ENCODE data around the gene MYO15B. TPM values are rescaled to one million over a fixed set of nuclear protein-coding genes. Genes with fewer than 3 reads are reported as not detected.

MYO15B gene
- polyA plus RNA-seq (ENCODE audit: insufficient read length in 10 of 10): 100 to 1,000 TPM in 5 of 10 donors, 10 to 100 TPM in 5; 56.0 to 140 (median 100) TPM
- long read RNA-seq, donor 1: 0 reads
- long read RNA-seq, donor 2: 0 reads
- long read RNA-seq, donor 3: 0 reads
- long read RNA-seq, donor 4: 0 reads
- long read RNA-seq, donor 5, partial matches to known transcripts: 0 of 2 reads
- long read RNA-seq, donor 5, other reads (novel, unspliced or antisense): 0 of 2 reads
- long read RNA-seq, donor 6: 0 reads
- long read RNA-seq, donor 7, partial matches to known transcripts: 0 of 3 reads
- long read RNA-seq, donor 7, other reads (novel, unspliced or antisense): 0 of 3 reads
- long read RNA-seq, donor 8: 0 reads
- long read RNA-seq, donor 9, partial matches to known transcripts: 0 of 1 reads
- long read RNA-seq, donor 9, other reads (novel, unspliced or antisense): 0 of 1 reads

GRCh38 chr17:75587675-75588595, at the start of gene MYO15B:
Gene MYO15B (plus strand): TSS chr17:75587800. CDS start chr17:75588058, 258 bp downstream.
- DNase-seq: peak; percentile 17 to 89 (median 64)

DNA sequence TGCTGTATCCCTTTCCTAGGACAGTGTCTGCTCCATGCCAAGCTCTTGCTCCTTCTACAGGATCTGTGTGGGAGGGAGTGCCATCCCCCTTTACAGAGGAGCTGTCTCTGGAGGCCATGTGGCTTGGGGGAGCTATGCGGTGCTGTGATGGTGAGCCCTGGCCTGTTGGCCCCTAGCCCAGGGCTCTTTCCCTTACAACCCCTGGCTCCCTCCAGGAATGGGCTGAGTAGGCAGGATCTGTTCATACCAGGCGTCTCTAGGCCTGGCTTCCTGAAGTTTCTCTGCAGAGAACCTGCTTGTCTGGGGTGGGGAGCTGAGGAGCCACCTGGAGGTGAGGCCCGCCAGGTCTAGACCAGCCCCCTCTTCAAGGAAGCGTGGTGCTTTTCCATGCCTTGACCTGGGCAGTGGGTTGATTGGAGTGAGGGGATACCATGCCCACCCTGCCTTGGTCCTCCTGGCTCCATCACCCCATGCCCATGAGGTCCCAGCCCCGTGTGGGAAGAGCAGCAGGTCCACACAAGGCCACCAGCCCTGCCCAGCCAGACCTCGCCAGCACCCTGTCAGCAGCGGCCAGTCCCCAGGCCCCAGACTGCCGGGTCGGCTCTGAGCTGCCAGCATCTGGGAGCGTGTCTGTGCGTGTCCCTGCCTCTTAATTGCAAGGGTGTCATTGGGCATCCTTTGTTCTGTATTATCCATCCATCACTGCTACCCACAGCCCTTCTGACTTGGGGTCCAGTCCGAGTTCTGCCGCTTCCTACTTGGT, 47.5 kb upstream of the MYO15B start:
- no peak for DNase-seq

- DNase-seq: no peak
These were observed 46.6 kb upstream of the MYO15B start for GRCh38 chr17:75540923-75541503.

DNA sequence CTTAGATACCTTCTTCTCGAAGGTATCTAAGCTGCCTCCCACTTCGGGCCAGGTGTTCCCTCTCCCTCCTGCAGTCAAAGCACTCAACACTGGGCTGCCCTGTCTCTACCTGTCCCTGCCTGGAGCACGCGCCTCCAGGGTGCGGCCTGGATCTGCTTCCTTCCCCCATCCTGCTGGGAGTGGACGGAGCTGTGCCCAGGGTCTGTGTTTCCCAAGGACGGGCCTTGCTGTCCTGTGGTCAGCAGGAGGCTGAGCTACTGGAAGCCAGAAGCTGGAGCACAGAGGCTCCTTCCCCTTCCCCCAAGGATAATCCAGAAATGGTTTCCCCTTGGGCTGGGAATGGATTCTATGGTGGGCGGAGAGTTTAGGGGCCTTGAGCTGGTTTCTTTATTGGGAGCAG, 45.4 kb upstream of the MYO15B start:
- no peak for DNase-seq

DNA sequence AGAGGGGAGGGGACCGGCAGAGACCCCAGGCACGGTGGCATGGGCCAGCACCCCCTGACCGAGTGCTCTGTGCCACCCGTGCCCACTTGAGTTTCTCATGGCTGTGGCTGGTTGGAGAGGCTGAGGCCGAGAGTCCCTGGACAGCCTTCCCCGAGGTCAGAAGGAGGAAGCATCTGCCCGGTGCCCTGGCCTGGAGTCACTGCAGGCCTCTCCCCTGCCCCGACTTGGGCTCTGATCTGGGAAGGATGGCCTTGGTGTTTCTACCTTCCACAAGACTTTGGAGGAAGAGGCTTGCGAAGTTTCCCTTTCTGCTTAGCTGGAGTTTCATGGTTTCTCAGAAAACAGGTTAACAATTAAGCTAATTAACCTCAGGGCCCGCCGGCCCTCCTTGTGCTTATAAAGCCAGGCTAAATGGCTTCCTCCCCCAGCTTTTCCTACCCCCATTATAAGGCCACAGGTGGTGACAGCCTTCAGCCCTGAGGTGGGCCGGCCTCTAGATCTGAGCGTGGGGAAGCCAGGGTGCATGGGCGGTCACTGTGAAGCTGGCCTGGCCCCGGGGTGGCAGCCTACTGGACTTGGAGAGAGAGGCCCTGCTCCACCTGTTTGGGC, 44.8 kb upstream of the MYO15B start:
- DNase-seq: no peak

- DNase-seq: no peak
These were observed 43.4 kb upstream of the MYO15B start for GRCh38 chr17:75544250-75544649.

- DNase-seq: no peak
These were observed 41.4 kb upstream of the MYO15B start for GRCh38 chr17:75546181-75546580.

DNA sequence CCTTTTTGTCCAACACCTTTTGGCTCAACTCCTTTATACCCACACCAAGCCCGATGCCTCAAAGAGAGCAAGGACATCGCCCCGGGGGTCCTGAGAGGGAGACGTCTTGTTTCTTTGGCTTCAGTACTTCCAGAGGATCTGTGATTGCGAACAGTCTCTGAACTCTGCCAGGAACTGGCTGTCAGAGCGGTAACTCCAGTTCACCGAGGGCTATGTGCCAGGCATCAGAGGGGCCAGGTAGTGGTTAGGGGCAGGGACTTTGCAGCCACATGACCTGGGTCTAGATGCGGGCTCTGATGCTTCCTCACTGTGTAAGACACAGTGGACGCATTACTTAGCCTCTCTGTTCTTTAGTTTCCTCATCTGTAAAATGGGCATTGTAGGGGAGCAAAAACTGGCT, 40.5 kb upstream of the MYO15B start:
- no peak for DNase-seq

GRCh38 chr17:75548813-75549212, 38.8 kb upstream of the MYO15B start:
- DNase-seq: no peak

GRCh38 chr17:75549246-75550138, 38.1 kb upstream of the MYO15B start:
- peak in 2 of 3 donors; percentile 28 to 31 for DNase-seq

GRCh38 chr17:75550139-75550465, 37.5 kb upstream of the MYO15B start:
- DNase-seq: no peak

- no peak for DNase-seq
These were observed 36.3 kb upstream of the MYO15B start for GRCh38 chr17:75551266-75551665.

- peak in 2 of 3 donors; percentile 50 to 61 for DNase-seq
These were observed 34.9 kb upstream of the MYO15B start for GRCh38 chr17:75552425-75553294.

DNA sequence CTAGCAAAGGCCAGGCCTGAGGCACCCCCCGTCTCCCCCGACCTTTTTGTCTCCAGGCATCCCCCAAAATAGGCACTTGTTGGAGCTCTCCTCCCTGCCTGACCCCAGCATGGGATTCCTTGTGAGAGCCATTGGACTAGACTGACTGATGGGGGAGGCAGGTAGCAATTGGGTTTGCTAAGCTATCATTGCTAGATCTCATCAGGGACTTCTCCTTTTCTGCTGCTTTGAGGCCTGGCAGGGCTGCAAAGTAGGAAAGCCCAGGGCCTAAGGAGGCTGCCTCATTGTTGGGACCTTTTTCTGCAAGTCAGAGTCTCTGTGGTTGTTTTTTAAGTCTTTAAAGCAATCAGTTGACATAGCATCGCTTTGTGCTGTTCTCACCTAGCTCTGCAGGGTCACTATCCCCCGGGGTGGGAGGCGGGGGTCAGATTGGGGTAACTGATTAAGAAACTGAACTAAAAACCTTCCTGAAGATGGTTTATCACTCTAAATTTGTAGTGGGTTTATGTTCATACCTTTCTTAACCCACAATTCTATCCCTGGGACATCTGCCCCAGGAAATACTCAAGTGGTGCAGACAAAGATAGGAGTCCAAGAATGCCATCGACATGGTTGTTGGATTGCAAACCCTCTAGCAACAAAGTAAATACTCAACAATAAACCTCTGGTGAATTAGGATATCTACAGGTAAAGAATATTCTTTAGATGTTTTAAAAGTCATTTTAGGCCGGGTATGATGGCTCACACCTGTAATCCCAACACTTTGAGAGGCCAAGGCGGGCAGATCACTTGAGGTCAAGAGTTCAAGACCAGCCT, 34.1 kb upstream of the MYO15B start:
- DNase-seq: no peak

- no peak for DNase-seq
These were observed 31.9 kb upstream of the MYO15B start for GRCh38 chr17:75555679-75556153.

DNA sequence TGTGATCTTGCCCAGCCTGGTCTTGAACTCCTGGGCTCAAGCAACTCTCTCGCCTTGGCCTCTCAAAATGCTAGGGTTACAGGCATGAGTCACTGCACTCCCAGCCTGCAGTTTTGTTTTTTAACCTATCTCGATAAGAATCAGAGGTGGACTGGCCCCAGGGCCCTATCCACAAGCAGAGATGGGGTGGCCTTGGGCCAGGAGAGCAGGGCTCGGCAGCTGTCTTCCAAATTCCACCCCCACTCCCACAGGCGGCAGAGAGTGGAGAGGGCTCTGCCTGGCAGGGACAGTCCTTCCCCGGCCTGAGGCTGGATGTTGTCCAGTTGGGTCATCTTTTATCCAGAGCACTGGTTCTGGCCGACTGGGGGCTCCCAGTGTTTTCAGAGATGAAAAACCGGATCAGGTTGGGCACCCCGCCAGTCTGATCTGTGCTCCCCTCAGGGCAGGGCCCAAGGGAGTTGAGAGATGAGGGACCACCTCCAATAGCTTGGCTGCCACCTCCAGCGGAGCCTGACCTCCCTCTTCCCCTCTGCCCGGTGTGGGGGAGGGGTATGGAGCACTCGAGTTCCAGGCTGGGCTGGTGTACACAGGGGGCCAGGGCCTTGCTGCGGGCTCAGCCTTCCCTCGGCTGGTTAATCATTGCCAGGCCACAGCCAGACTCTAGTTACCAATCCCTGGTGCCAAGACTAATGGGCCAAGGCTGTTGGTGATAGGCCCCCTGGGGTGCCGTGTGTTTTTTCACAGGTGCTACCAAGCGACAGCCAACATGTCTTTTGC, 30.3 kb upstream of the MYO15B start:
- DNase-seq: peak in 2 of 3 donors; percentile 41 to 47

Data from muscle of back (tissue), 13 donors.